ENCODE data around the gene SLX4IP.

Gene SLX4IP

DNA sequence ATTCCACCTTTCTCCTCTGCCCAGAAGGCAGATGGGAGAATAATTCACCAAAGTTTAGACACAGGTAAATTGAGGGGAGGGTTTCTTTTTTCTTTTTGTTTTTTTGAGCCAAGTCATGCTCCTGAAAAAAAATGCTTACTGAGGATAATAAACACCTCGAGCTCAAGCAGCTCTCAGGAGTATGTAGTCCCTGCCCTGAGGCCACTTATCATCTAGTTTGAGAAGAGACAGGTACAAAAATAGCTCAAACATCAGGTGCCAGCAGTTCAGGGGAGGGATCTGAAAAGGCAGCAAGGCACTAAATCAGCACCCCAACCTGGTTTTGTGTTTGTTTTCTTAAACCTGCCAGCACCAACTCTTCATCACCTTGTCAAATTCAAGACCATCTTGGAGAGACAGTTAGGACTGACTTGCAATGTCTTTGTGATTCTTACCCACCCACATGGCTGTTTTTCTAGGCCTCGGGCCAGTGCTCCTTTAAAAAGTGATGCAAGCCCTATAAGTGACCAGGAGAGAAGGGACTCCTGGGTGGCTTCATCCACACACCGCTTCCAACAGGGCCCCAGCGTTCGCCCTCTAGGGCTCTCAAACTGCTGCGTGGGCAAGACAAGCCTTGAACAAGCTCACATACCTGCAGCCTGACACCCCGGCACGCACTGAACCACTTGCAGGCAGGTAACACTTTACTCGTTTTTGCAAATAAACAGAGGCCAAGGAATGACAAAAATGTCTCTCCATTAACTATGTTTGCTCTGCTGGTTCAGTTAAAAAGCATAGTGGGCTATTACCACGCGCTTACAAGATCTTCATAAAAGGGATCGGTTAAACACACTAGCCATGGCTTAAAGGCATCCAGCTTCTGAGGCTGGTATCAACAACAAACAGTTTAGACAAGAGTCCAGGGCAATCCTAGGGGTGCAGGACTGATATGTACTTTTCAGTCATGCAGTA lies 224.8 kb downstream of the SLX4IP start:
- no peak for DNase-seq (ENCODE audit: low read depth in 2 of 2, low spot score in 1 of 2)

DNA sequence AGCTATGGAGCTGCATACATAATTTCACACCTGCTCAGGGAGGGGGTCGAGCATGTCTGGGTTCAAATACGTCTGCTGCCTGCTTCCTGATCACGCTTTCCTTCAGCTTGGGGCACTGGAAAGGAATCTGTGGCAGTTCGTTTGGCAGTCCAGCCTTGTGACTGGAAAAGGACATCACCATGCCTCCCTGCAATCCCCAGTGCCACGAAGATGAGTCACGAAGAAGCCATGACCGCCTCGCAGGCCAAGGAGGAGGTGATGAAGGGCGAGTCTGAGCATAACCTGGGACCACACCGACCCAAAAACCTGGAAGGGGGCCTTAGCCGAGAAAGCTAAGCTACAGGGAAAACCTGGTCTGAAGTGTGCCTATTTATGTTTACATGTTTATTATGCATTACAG lies 225.6 kb downstream of the SLX4IP start:
- DNase-seq (ENCODE audit: low read depth in 2 of 2, low spot score in 1 of 2) = no peak

DNA sequence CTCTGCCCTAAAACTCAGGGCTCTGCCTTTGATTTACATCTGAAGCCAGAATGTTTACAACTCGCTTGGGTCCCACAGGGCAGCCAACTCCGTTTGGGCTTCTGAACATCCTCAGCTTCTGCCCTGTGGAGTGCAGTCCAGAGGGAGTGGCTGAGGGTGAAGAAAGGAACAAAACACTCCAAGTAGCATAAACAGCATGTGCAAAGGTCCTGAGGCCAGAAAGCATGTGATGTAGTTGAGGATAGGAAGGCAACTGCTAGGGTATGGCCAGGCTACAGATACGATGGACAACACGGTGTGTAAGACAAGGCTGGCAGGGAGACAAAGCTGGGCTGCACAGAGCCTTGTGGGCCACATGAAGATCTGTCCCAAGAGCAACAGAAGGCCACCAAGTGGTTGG lies 226.2 kb downstream of the SLX4IP start:
- no peak for DNase-seq (ENCODE audit: low read depth in 2 of 2, low spot score in 1 of 2)

DNA sequence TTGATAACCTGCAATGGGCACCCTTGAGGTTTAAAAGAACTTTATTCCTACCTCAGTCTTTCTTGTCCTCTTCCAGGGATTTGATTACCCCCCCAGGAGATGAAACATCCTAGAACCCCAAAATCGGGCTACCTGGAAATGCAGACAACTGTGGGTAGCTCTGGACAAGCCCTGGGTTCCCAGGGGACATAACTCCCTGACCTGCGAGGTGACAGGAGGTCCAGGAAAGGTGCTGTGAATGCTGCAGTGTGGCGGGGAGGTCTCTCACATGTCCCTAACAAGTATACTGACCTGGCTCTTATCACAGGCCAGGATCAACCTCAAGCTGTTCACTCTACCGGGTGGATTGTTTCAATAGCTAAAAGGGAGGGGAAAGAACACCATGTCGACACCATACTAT lies 227.0 kb downstream of the SLX4IP start:
- DNase-seq (ENCODE audit: low read depth in 2 of 2, low spot score in 1 of 2) = no peak

DNA sequence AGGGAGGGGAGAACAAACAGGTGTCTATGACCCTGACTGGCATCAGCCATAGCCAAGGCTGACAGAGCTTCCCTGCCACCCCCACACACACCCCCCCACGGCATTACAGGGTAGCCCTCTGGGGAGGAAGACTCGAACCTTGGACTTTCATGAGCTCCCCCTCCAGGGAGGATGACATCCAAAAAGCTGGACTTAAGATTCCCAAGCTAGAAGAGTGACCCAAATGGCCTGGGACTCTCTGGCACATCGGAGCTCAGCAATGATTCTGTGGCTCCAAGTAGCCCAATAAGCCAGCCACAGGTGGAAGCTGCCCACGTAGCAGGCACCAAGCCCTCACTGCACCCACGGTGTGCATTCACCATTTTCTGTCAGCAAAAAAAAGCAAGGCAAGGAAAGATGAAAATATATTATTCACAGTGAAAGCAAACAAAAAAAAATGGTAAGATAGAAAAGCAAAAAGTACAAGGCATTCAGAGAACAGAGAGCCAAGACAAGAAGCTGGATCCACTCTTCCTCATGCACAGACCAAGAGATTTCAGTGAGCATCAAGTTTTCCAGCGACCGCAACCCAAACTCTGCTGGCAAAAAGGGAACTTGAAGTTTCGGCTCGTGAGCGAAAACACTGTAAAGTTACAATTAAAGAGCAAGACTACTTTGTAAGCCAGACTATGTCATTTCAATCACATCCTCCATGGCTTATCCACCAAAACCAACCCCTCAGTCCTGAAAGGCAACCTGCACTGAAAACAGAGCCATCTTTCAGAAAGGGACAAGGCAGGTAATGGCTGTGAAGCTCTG lies 227.8 kb downstream of the SLX4IP start:
- DNase-seq (ENCODE audit: low read depth in 2 of 2, low spot score in 1 of 2) = no peak

DNA sequence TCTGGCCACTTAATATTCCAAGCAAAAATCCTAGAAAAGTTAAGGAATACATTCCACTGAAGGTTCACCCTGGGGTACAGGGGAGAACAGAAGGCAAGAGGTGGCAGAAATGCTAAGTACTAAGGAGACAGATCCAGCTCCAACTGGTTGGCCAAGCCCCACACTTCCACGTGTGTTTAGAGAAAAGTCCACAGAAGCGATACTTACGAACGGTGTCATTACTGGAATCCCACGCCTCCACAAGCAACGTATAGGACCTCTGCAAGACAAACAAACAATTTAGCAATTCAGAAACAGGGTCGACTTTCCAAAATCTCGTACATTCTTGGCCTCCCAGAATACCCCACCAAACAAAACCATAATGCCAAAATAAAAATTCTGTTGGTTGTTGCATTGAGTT lies 228.7 kb downstream of the SLX4IP start:
- no peak for DNase-seq (ENCODE audit: low read depth in 2 of 2, low spot score in 1 of 2)

DNA sequence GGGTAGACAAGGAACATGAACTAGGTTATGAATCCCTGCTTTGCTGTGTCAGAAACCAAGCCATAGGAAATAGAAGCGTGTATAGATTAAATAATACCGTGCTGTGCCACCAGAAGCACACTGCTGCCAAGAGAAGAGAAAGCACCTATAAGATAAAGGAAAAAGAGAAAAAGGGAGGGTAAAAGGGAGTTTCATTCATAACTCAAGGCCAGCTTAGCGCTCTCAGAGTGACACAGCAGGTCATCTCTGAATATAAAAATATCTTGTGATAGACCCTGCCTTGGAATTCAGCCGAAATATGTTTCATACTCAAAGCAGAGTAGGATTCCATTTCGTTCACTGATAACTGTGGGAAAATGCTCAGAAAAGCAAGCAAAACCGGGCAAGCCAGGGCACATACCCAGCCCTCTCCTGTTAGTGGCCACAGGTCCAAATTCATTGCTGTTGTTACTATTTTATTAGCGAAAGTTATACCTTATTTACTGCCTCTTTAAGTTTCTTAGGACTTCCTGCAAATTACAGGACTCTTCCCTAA lies 230.0 kb downstream of the SLX4IP start:
- DNase-seq (ENCODE audit: low read depth in 2 of 2, low spot score in 1 of 2) = no peak

DNA sequence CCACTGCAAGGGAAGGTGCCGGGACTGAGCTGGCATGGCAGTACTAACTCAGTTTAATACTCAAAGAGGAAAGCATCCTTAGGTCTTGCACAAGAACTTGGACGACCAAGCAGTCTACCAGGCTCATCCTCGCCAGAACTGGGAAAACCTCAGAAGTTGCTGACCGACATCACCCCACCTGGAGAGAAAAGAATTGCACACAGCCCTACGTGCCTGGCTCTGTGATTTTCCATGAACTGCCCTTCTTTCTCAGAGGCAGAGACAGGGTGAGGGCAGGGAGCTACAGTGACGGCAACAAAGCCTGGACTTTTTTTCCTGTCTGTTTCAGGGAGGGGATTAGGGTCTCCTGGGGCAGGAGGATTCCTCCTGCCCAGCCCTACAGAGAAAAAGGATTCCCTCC lies 230.7 kb downstream of the SLX4IP start:
- no peak for DNase-seq (ENCODE audit: low read depth in 2 of 2, low spot score in 1 of 2)

DNA sequence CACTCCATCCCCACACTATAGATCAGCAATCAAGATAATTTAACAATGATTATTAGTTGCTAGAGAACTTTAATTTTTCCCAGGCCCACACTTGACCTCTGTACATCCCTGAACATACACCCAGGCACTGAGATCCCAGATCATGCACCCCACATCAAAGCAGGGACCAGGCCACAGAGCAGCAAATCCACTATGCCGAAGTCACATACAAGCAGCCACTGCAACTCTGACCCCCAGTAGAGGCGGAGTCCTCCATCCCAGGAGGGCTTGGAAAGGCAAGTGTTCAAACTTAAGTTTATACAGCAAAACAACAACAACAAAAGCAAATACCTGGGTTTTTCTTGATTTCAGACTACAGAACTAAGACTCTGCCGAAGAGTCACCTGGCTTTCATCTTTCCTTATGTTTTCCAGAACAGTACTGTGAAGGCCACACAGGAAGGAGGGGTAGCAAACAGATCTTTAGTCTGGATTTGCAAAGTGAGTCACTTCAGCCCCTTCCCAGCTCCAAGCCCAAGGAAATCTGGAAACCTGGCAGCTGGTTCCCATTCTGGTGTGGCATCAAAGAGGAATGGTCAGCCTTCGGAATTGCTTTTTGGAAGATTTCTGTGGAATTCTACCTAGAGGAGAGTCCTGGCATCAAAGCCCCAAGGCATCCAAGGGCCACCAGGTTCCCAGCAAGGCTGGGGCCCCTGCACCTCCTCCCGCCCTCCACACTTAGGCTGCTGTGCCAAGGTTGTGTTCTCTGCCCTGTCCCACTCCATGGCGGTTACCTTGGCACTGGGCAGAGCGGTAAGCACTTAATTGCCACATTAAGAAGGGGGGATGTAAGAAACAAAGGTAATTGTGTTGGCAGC lies 231.3 kb downstream of the SLX4IP start:
- DNase-seq (ENCODE audit: low read depth in 2 of 2, low spot score in 1 of 2) = no peak

DNA sequence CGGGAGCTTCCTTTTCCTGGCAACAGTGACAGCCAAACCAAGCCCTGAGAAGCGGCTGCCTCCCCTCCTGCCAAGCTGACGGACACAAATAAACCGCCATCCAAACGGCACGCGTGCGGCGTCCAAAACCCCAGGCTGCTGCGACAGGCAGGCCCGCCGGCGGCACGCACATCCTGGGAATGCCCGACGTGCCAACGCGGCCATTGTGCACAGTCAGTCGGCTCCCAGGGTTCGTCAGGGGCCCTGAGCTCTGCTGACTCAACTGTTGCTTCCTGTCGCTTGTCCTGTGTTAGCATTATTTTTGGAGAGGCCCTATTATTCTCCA lies 231.9 kb downstream of the SLX4IP start:
- no peak for DNase-seq (ENCODE audit: low read depth in 2 of 2, low spot score in 1 of 2)

DNA sequence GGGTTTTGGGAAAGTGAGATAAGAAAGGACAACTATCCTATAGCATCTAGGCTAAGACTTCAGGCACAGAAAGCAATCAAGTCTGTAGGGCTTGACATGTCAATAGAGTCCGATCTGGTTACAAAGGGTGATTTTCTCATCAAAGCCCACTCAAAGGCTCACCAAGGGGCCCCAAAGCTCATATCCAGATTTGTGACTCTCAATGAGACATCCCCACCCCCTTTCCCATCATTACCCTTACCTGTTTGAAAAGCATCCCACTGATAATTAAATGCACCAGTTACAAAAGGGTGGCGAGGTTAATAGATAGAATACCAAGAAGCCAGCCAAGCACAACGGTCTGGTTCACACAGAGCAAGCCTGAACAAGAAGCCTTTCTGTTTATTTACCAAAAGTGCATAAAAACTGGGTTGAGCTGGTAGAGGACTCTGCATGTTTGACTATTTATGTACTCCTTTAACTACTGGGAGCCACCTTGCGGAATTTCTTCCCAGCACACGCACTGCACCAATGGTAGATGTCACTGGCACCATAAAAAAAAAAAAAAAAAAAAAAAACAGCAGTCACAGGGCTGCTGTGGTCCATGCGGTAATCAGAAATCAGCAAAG lies 232.6 kb downstream of the SLX4IP start:
- DNase-seq (ENCODE audit: low read depth in 2 of 2, low spot score in 1 of 2) = no peak

DNA sequence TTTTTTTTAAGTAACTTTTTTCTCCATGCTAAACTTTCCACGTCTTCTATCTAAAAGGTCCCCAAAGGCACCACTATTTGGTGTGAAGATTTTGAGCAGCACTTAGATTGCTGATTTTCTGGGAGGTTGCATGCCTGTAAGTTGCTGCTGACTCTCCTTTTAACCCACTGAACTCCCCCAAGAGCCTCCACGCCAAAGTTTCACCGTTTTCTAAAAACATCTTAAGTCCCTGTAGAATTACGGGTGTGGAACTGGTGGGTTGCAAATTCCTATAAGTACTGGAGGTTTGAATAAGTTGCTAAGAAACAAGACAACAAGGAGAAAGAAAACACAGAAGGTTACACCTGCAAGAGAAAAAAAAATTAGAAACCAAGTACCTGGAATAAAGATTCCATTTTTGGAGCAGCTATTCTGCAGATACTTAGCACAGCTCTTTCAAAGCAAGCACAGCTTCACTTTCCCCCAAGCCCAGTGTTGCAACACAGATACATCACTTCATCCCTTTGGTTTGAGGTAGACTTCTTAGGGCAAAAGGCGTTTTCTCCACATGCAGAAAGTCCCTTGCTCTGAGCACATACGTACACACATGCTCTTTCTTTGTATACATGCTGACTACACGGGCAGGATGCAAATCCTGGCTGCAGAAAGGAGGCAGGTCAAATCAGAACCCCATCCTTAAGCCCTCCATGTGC lies 233.7 kb downstream of the SLX4IP start:
- no peak for DNase-seq (ENCODE audit: low read depth in 2 of 2, low spot score in 1 of 2)

DNA sequence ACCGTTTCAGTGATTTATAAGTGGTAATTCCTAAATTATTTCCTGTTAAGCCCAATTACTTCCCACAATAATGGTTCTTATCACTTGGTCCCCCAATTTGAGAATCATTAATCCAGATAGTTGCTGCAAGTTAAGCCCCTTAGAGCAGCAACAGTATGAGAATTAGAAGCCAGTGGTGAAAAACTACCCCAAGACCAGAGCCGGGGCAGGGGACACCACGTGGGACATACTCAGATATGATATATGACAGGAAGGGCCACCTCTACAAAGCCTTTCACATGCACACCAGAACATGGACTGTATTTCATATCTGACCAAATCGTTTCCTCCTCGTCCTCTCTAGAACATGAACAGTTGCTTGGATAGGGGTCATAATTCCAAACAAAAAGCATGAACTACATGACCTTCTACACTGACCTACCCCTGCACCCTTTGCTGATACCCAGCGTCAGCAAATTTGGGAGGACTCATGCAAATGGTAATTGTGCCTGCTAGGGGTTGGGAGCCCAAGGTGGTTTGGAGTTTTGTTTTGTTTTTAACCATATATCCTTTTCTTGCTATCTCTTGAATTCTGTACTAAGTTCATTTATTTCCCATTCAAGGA lies 234.8 kb downstream of the SLX4IP start:
- no peak for DNase-seq (ENCODE audit: low read depth in 2 of 2, low spot score in 1 of 2)

DNA sequence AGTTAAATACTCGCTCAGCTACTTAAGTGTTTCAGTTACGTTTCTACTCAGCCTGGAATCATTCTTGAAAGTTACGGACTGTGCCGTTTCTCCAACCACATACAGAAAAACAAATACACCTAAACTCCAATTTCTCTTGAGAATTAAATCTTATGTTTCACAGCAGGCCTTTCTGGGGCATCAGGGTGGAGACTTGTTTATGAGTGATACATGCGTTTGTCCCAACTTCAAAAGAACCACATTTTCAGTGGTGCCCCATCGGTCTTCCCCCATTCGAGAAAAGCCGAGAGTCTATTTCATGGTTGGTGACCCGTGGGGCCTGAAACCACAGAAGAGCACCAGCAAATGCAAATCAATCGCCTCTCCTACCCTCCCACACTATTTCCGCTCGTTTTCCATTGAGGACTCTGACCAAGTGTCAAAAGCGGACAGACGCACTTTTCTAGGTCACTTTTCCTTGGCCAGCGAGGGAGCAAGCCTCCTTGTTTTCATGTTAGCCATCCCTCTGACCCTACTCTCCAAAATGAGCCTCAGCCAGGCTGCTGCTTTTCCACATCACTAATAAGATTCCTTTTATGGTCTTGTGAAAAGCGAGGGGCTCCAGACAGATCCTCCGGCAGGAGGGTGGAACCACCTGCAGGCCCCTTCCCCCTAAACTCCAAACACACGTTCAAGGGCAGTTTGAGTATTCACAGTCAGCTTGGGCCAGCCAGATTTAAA lies 235.6 kb downstream of the SLX4IP start:
- DNase-seq (ENCODE audit: low read depth in 2 of 2, low spot score in 1 of 2) = no peak

DNA sequence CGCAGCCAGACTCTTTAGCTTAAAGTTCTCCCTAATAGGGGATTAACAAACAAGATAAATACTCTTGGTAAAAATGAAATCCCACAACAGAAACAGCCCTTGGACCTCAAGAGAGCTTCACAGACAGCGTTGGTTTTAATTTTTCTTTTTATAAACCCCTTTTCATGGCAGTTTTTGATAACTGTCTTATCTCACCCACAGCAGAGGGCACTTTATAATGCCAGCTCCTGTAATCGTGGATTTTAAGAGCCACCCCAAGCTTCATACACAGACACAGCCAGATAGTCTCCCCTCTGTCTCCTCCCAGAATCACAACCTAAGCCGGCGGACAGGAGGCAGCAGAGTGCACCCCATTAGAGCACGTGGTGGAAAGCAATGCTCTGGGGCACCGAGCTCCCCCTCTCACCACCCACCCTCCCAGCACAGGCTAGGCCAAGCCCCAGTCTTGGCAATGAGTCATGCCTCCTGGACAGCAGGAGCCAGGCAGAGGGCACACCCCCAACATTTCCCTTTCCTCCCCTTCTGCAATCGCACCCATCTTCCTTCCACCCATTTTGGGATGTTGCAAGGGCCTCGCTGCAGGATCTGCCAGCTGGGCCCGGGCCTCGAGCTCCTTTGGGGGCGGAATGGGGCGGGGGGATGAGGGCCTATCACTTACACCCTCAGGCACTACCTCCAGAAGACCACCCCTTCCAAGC lies 236.3 kb downstream of the SLX4IP start:
- no peak for DNase-seq (ENCODE audit: low read depth in 2 of 2, low spot score in 1 of 2)

DNA sequence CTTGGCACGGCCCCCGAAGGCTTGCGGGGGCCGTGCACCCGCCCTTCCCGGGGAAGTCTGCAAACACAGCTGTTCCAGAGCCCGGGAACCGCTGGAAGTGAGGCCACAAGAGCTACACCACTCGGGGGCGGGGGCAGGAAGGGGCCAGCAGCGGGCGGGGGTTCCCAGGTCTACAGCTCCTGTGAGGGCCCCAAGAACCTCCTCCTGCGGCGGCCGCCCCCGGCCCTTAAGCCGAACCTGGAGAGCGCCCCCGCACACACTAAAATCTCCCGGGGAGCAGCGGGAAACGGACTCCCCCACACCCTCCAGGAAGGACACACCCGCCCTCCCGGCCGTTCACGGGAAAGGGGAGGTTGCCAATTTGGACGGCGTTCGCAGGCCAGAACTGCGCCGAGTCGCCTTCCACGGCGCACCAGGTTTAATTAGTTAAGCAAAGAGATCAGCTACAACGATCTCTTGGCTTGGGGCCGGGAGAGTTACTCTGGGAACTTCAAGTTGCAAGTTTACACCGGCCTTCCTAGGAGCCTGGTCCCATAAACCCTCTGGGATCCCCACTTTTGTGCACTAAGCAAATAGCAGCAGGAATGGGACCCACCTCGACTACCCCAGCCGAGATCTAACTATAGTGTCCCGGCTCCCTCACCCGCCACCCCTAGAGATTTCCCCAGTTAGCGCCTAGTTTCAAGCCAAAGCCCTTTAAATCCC lies 237.0 kb downstream of the SLX4IP start:
- DNase-seq (ENCODE audit: low read depth in 2 of 2, low spot score in 1 of 2) = no peak

DNA sequence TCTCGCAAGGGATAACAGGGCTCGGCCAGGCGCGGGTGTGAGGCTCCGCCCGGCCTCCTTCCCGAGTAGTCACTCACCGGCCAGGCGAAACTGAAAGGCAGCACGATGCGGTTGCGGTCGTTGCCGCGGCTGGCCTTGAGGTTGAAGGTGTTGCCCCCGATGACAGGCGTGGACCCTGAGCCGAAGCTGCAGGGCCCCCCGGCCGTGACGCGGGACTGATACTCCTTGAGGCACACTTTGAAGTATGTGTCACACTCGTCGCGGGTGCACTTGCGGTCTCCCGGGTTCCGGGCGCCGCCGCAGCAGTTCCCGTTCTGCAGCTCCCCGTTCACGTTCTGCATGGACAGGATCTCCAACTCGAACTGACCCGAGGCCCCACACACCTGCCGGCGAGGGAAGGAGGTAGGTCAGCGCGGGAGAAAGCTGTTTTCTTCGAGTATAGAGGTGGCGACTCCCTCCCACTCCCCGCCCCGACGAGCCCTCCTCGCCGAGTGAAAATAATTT lies 237.6 kb downstream of the SLX4IP start:
- no peak for DNase-seq (ENCODE audit: low read depth in 2 of 2, low spot score in 1 of 2)

All from stimulated activated CD8-positive, alpha-beta memory T cell treated with anti-CD3 and anti-CD28 coated beads, Interleukin-4, amount 100 ng/mL, for 4 hours (primary cell).